HPDE6-E6E7 (cell line): ENCODE results near the gene DGCR2.

Experiments used
- DNase-seq: peaks from one replicate; pipeline ENCODE4 v3.0.0; 2011; ENCODE audit warnings: missing footprints; ENCODE audit errors: extremely low spot score

Gene DGCR2

GRCh38 chr22:19127329-19128008 is 5.3 kb upstream of the DGCR2 start:
- no peak for DNase-seq

- DNase-seq = no peak
Measured at GRCh38 chr22:19126309-19127273, 4.4 kb upstream of the DGCR2 start.

GRCh38 chr22:19125474-19126308 is 3.5 kb upstream of the DGCR2 start:
- DNase-seq = no peak

- DNase-seq = no peak
Measured at GRCh38 chr22:19125011-19125410, 2.8 kb upstream of the DGCR2 start.

GRCh38 chr22:19124377-19124776 is 2.2 kb upstream of the DGCR2 start:
- no peak for DNase-seq

GRCh38 chr22:19123936-19124335 is 1.7 kb upstream of the DGCR2 start:
- DNase-seq = no peak

- DNase-seq = peak; percentile 40
Measured at GRCh38 chr22:19122752-19123492, 710 bp upstream of the DGCR2 start.

GRCh38 chr22:19121631-19122142 is 525 bp downstream of the DGCR2 start:
- peak; percentile 48 for DNase-seq

GRCh38 chr22:19120829-19121630 is 1.2 kb downstream of the DGCR2 start:
- DNase-seq = peak; percentile 90

GRCh38 chr22:19119949-19120348 is 2.3 kb downstream of the DGCR2 start:
- DNase-seq = no peak

- DNase-seq = no peak
Measured at GRCh38 chr22:19118329-19118880, 3.8 kb downstream of the DGCR2 start.

- no peak for DNase-seq
Measured at GRCh38 chr22:19117111-19117512, 5.1 kb downstream of the DGCR2 start.

GRCh38 chr22:19115628-19116027 is 6.6 kb downstream of the DGCR2 start:
- DNase-seq = no peak

- no peak for DNase-seq
Measured at GRCh38 chr22:19114984-19115552, 7.1 kb downstream of the DGCR2 start.

- DNase-seq = no peak
Measured at GRCh38 chr22:19113429-19113828, 8.8 kb downstream of the DGCR2 start.

GRCh38 chr22:19111584-19111983 is 10.6 kb downstream of the DGCR2 start:
- DNase-seq = no peak

GRCh38 chr22:19111140-19111539 is 11.1 kb downstream of the DGCR2 start:
- no peak for DNase-seq

GRCh38 chr22:19110646-19111045 is 11.6 kb downstream of the DGCR2 start:
- no peak for DNase-seq

- no peak for DNase-seq
Measured at GRCh38 chr22:19110064-19110458, 12.2 kb downstream of the DGCR2 start.
